Stimulated activated naive CD8-positive, alpha-beta T cell treated with anti-CD3 and anti-CD28 coated beads, Interleukin-15, Interleukin-2, amounts not matched to agents 100 ng/mL and 50 ng/mL, for 24 hours (primary cell): ENCODE measurements around the gene CES1.
A peak's percentile ranks its signal among the peaks of the same experiment; 100 is the strongest.
"Not testable (repeated sequence)": the region's sequence is repeated elsewhere in the genome, so short reads cannot be mapped to it uniquely, and the experiment has no call there.

Experiments used
- H3K27ac Mint-ChIP-seq: one replicate; pipeline ENCODE4 v1.8.0; 2021; ENCODE audit warnings: mild to moderate bottlenecking, mixed read lengths
- H3K27me3 Mint-ChIP-seq: one replicate; pipeline ENCODE4 v1.8.0; 2021; ENCODE audit warnings: mixed read lengths
- H3K36me3 Mint-ChIP-seq: one replicate; pipeline ENCODE4 v1.8.0; 2021; ENCODE audit warnings: low read depth, mixed read lengths
- H3K4me1 Mint-ChIP-seq: one replicate; pipeline ENCODE4 v1.8.0; 2021; ENCODE audit warnings: low read depth, mixed read lengths
- H3K4me3 Mint-ChIP-seq: one replicate; pipeline ENCODE4 v1.8.0; 2021; ENCODE audit warnings: mild to moderate bottlenecking, mixed read lengths
- H3K9me3 Mint-ChIP-seq: one replicate; pipeline ENCODE4 v1.8.0; 2021; ENCODE audit warnings: mixed read lengths

CES1 gene

DNA sequence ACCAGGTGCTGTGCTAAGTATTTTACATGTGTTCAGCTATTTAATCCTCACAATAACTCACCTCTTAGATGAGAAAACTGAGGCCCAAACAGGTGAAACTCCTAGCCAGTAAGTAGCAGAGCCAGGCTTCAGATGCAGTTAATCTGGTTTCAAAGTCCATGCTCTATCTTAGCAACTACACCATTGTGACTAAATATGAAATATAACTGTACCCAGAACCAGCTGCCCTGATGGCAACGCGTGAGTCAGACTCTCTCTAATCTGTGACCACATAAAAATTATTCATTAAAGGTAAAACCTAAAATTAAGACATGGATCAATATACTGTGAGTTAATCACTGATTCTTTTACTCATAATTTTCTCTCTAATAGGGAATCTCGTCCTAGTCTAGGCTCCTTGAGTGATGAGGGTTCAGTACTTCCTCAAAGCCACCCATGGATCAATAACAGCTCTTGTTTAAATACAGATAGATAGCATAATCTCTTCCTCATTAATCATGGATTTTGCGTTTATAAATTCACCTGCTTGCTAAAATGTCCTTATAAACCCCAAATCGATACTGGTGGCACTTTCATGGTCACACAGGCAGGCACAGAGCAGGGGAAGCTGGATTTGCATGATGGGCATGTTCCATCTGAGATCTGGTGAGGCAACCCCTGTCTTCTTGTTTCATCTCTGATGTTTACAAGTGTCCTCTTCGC is 50.7 kb downstream of the CES1 start:
- not testable (repeated sequence) for H3K4me1 Mint-ChIP-seq, H3K27me3 Mint-ChIP-seq, H3K36me3 Mint-ChIP-seq, H3K4me3 Mint-ChIP-seq, H3K9me3 Mint-ChIP-seq, H3K27ac Mint-ChIP-seq

- H3K9me3 Mint-ChIP-seq, H3K27ac Mint-ChIP-seq, H3K27me3 Mint-ChIP-seq, H3K36me3 Mint-ChIP-seq, H3K4me1 Mint-ChIP-seq, H3K4me3 Mint-ChIP-seq: not testable (repeated sequence)
These were observed 51.4 kb downstream of the CES1 start for GRCh38 chr16:55781456-55781855.

GRCh38 chr16:55780095-55780407 is 52.8 kb downstream of the CES1 start:
- not testable (repeated sequence) for H3K36me3 Mint-ChIP-seq, H3K4me1 Mint-ChIP-seq, H3K27ac Mint-ChIP-seq, H3K27me3 Mint-ChIP-seq, H3K9me3 Mint-ChIP-seq, H3K4me3 Mint-ChIP-seq

- Mint-ChIP-seq H3K4me3 (no peak overlapping the region), H3K27me3 (no peaks in the 10 kb centered on the region), H3K36me3 (no peaks in the 10 kb centered on the region), H3K9me3 (no peaks in the 10 kb centered on the region), H3K4me1 (no peaks in the 10 kb centered on the region), H3K27ac (no peak overlapping the region)
These were observed 53.3 kb downstream of the CES1 start for GRCh38 chr16:55779402-55780094.

DNA sequence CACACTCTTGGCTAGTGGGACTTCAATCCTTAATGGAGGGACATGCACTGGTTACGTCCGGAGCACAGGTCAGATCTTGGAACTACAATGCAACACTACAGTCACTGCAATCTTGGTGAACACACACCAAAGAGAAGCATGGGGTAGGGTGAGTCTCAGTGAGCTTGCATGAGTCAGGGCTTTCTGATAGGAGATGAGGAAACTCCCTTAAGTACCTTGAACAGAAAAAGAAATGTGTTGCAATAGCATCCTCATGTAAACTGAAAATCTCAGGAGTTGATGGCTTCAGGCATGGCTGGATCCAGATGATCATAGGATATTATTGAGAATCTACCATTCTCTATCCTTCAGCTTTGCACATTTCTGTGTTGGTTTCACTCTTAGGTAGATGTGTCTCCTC is 54.1 kb downstream of the CES1 start:
- Mint-ChIP-seq H3K27me3 (peaks cover 3% of the 10 kb centered on the region), H3K36me3 (no peaks in the 10 kb centered on the region), H3K4me1 (no peaks in the 10 kb centered on the region), H3K27ac (no peak overlapping the region), H3K4me3 (no peak overlapping the region), H3K9me3 (no peaks in the 10 kb centered on the region)

- no peak overlapping the region for H3K4me3 Mint-ChIP-seq
- no peaks in the 10 kb centered on the region for H3K4me1 Mint-ChIP-seq
- no peaks in the 10 kb centered on the region for H3K9me3 Mint-ChIP-seq
- no peaks in the 10 kb centered on the region for H3K36me3 Mint-ChIP-seq
- H3K27ac Mint-ChIP-seq: no peak overlapping the region
- H3K27me3 Mint-ChIP-seq: peaks cover 3% of the 10 kb centered on the region
These were observed 57.0 kb downstream of the CES1 start for GRCh38 chr16:55775857-55776256.

GRCh38 chr16:55773859-55774549 is 58.9 kb downstream of the CES1 start:
- Mint-ChIP-seq H3K27me3 (peaks cover 3% of the 10 kb centered on the region), H3K9me3 (no peaks in the 10 kb centered on the region), H3K36me3 (no peaks in the 10 kb centered on the region), H3K27ac (no peak overlapping the region), H3K4me3 (no peak overlapping the region), H3K4me1 (no peaks in the 10 kb centered on the region)

- H3K27ac Mint-ChIP-seq: no peak overlapping the region
- no peaks in the 10 kb centered on the region for H3K4me1 Mint-ChIP-seq
- H3K9me3 Mint-ChIP-seq: no peaks in the 10 kb centered on the region
- H3K4me3 Mint-ChIP-seq: no peak overlapping the region
- H3K36me3 Mint-ChIP-seq: no peaks in the 10 kb centered on the region
- H3K27me3 Mint-ChIP-seq: peaks cover 5% of the 10 kb centered on the region
These were observed 67.7 kb downstream of the CES1 start for GRCh38 chr16:55765161-55765560.

- H3K4me1 Mint-ChIP-seq: no peaks in the 10 kb centered on the region
- no peaks in the 10 kb centered on the region for H3K9me3 Mint-ChIP-seq
- no peak overlapping the region for H3K27ac Mint-ChIP-seq
- no peak overlapping the region for H3K4me3 Mint-ChIP-seq
- peaks cover 18% of the 10 kb centered on the region for H3K27me3 Mint-ChIP-seq
- no peaks in the 10 kb centered on the region for H3K36me3 Mint-ChIP-seq
These were observed 72.4 kb downstream of the CES1 start for GRCh38 chr16:55760310-55761001.

- not testable (repeated sequence) for H3K9me3 Mint-ChIP-seq, H3K27ac Mint-ChIP-seq, H3K36me3 Mint-ChIP-seq, H3K4me3 Mint-ChIP-seq, H3K4me1 Mint-ChIP-seq
- peaks cover 18% of the 10 kb centered on the region for H3K27me3 Mint-ChIP-seq
These were observed 73.0 kb downstream of the CES1 start for GRCh38 chr16:55759965-55760309.

DNA sequence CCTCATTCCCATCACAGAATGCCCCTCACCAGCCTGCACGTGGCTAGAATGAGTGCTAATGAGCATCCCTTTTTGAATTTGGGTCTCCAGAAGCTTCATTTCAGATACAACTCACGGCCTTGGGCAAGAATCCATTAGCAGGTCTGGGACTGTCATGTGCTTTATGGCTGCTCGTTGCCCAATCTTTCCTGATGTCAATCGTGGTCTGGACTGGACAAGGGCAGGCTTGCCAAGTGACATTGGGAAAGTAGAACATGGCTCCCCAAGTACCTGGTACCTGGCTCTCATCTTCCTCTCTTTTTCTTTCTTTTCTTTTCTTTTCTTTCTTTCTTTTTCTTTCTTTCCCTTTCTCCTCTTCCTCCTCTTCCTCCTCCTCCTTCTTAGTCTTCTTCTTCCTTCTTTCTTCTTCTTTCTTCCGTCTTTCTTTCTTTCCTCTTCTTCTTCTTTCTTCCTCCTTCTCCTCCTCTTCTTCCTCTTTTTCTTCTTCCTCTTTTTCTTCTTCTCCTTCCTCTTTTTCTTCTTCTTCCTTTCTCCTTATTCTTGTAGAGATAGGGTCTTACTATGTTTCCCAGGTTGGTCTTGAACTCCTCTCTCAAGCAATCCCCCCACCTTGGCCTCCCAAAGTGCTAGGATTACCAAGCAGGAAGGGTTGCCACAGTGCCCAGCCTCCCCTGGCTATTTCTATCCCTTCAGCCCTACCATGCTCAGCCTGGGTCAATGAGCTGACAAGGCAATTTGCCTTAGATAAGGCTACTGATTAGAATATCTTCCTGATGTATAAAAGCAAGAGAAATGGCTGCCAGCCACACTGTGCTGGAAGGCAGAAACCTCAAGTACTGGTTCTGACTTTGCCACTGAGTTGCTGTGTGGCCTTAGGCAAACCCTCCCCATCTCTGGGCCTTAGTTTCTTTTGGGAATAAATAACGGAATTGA is 75.0 kb downstream of the CES1 start:
- not testable (repeated sequence) for H3K4me3 Mint-ChIP-seq, H3K27ac Mint-ChIP-seq, H3K36me3 Mint-ChIP-seq
- Mint-ChIP-seq H3K27me3 (peaks cover 18% of the 10 kb centered on the region), H3K4me1 (peaks cover 15% of the 10 kb centered on the region), H3K9me3 (peaks cover 11% of the 10 kb centered on the region)

GRCh38 chr16:55756963-55757362 is 75.9 kb downstream of the CES1 start:
- Mint-ChIP-seq H3K36me3 (peaks cover 7% of the 10 kb centered on the region), H3K27me3 (peaks cover 13% of the 10 kb centered on the region), H3K4me3 (no peak overlapping the region), H3K27ac (no peak overlapping the region), H3K9me3 (peaks cover 18% of the 10 kb centered on the region), H3K4me1 (peaks cover 22% of the 10 kb centered on the region)

DNA sequence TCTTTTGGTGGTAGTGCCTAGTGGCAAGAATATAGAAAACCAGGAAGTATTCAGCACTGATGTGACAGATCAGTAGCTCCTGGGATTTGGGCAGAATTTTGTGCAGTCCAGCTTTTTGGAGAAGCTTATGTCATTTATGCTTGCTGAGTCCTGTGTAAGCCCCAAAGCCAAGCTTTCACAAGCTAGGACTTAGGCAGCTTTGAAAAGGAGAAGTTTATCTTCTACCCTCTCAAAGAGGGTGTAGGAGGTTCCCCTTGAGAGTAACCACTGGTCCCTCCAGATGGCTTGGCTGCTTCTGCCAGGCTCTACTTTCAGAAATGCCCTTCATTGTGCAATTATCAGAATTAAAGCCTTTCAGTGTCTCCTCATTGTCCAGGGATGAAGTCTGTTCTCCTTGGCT is 78.8 kb downstream of the CES1 start:
- Mint-ChIP-seq H3K27me3 (peaks cover 8% of the 10 kb centered on the region), H3K27ac (peak overlapping the region; percentile 85), H3K9me3 (peaks cover 20% of the 10 kb centered on the region), H3K4me1 (peaks cover 22% of the 10 kb centered on the region), H3K4me3 (no peak overlapping the region), H3K36me3 (peaks cover 7% of the 10 kb centered on the region)

GRCh38 chr16:55753145-55753631 is 79.7 kb downstream of the CES1 start:
- Mint-ChIP-seq H3K9me3 (peaks cover 20% of the 10 kb centered on the region), H3K27ac (peak overlapping the region; percentile 85), H3K4me1 (peaks cover 22% of the 10 kb centered on the region)
- not testable (repeated sequence) for H3K36me3 Mint-ChIP-seq, H3K4me3 Mint-ChIP-seq, H3K27me3 Mint-ChIP-seq
